Erythroblast (primary cell): ENCODE data around the gene GNRHR.

Experiments
- GATA1 ChIP-seq: IDR thresholded peaks from 2 replicates; pipeline ENCODE4 v1.6.1; 2011; ENCODE audit warnings: low read depth, mild to moderate bottlenecking, control low read depth, low read length, moderate library complexity
- POLR2A ChIP-seq: IDR thresholded peaks from 2 replicates; pipeline ENCODE4 v1.6.1; 2011; ENCODE audit warnings: mild to moderate bottlenecking, low read length

DNA sequence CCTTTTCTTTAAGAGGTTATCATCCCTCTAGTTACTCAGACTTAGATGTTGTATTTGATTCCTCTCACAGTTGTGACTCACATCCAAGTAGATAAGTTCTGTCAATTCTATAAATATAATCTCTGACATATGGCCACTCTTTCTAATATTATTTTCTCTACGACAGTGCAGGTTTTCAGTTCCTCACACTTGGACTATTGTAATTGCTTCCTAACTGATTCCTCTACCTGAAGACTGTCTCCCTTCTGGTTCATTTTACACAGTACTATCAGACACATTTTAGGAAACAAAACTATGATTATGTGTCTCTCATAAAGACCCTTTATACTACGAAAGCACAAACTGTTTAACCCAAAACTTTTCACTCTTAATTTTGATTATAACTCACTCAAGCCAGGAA lies 31.3 kb upstream of the GNRHR start:
- no peak for TF ChIP-seq POLR2A
- TF ChIP-seq GATA1 = no peak
